Lower lobe of right lung (tissue), 2 donors: ENCODE results near the gene LRRIQ4. TPM values are rescaled to one million over a fixed set of nuclear protein-coding genes. Genes with fewer than 3 reads are reported as not detected.

Source experiments
- ATAC-seq, 2 donors: fragments of 200-7000 bp; cut with Tn5 transposase; one replicate each; pipeline ENCODE4 v1.9.1; 2020 to 2022; ENCODE audit warnings: mild to moderate bottlenecking in 2 of 2, moderate library complexity in 2 of 2
- DNase-seq: peaks from one replicate; pipeline ENCODE4 v3.0.0-alpha.2; 2020
- H3K27ac ChIP-seq: fragments of 200-600 bp; one replicate; pipeline ENCODE4 v1.8.0; 2022
- H3K27me3 ChIP-seq: fragments of 200-600 bp; one replicate; pipeline ENCODE4 v1.8.0; 2022; ENCODE audit warnings: low read depth
- H3K36me3 ChIP-seq: fragments of 200-600 bp; one replicate; pipeline ENCODE4 v1.8.0; 2022; ENCODE audit warnings: mild to moderate bottlenecking
- H3K4me1 ChIP-seq: fragments of 200-600 bp; one replicate; pipeline ENCODE4 v1.8.0; 2022
- H3K4me3 ChIP-seq: fragments of 200-600 bp; one replicate; pipeline ENCODE4 v1.8.0; 2022; ENCODE audit warnings: mild to moderate bottlenecking
- H3K9me3 ChIP-seq: fragments of 200-600 bp; one replicate; pipeline ENCODE4 v1.8.0; 2022
- CTCF ChIP-seq: fragments of 200-600 bp; IDR thresholded peaks from one replicate; pipeline ENCODE4 v1.8.0; 2022; ENCODE audit warnings: antibody characterized with exemption, mild to moderate bottlenecking
- intact Hi-C: fragments of 100-400 bp; cut with DNase I; formaldehyde crosslinking; loops from one replicate; pipeline ENCODE4 v1.11.0; 2022
- long read RNA-seq: library from polyadenylated mRNA; unstranded; transcript quantifications from one replicate; pipeline ENCODE4 v2.0.0, GENCODE V29; 2021
- total RNA-seq: library from RNA; stranded (reverse); fragmentation: NEBNext Ultra II Directional; extraction: Animal tissue kit (Norgen Biotek cat#: 25700); gene quantifications from one replicate; pipeline ENCODE4 v1.2.1, GENCODE V29; 2021
- donor health status: DM: no; HTN: yes; CAD: no; lungs with severe emphysema.

Gene LRRIQ4
- total RNA-seq = not detected
- long read RNA-seq = 0 reads

GRCh38 chr3:169812332-169813235 is at the start of gene LRRIQ4, which contains the start of gene LRRC34:
TSS of gene LRRIQ4 (plus strand) at chr3:169812870. CDS start at chr3:169821922, 9,052 bp downstream.
TSS of gene LRRC34 (minus strand) at chr3:169812904. CDS start at chr3:169812548, 356 bp downstream.
- ATAC-seq = peak; percentile 94 to 96
- Histone ChIP-seq H3K36me3 (no peaks in the 10 kb centered on the region), H3K27me3 (no peaks in the 10 kb centered on the region), H3K9me3 (no peaks in the 10 kb centered on the region), H3K4me3 (peak within 1 kb of the TSS; percentile 67), H3K4me1 (peaks cover 25% of the 10 kb centered on the region), H3K27ac (peak within 1 kb of the TSS; percentile 80)
- DNase-seq = peak; percentile 92
- intact Hi-C loops = no loop called here
- TF ChIP-seq CTCF = no peak

- DNase-seq = peak; percentile 78
- no peaks in the 10 kb centered on the region for H3K4me1 ChIP-seq
- H3K27me3 ChIP-seq = no peaks in the 10 kb centered on the region
- intact Hi-C loops = no loop called here
- H3K36me3 ChIP-seq = no peaks in the 10 kb centered on the region
- peak overlapping the region; percentile 99 for H3K27ac ChIP-seq
- peak; percentile 78 to 80 for ATAC-seq
- H3K4me3 ChIP-seq = peak overlapping the region; percentile 87
- TF ChIP-seq CTCF = no peak
- no peaks in the 10 kb centered on the region for H3K9me3 ChIP-seq
These were observed 48.3 kb upstream of the LRRIQ4 start for GRCh38 chr3:169764312-169764881.

- Histone ChIP-seq H3K27me3 (no peaks in the 10 kb centered on the region), H3K4me1 (no peaks in the 10 kb centered on the region), H3K27ac (peak within 1 kb of the TSS; percentile 99), H3K36me3 (no peaks in the 10 kb centered on the region), H3K4me3 (peak within 1 kb of the TSS; percentile 87), H3K9me3 (no peaks in the 10 kb centered on the region)
- ATAC-seq (peak; percentile 96 to 97), DNase-seq (peak; percentile 95)
- TF ChIP-seq CTCF = no peak
- intact Hi-C loops = no loop called here
These were observed 47.6 kb upstream of the LRRIQ4 start, which contains the start of gene TERC for GRCh38 chr3:169764882-169765612. TSS of gene TERC (minus strand) at chr3:169765060.

- Histone ChIP-seq H3K27ac (peak within 1 kb of the TSS; percentile 86), H3K36me3 (peaks cover 4% of the 10 kb centered on the region), H3K9me3 (no peaks in the 10 kb centered on the region), H3K4me1 (peaks cover 8% of the 10 kb centered on the region), H3K27me3 (no peaks in the 10 kb centered on the region), H3K4me3 (peak within 1 kb of the TSS; percentile 66)
- DNase-seq = peak; percentile 83
- intact Hi-C loops = no loop called here
- ATAC-seq = peak; percentile 14 to 20
- no peak for TF ChIP-seq CTCF
These were observed 43.1 kb upstream of the LRRIQ4 start, which contains the start of gene ACTRT3 for GRCh38 chr3:169769287-169770181. TSS of gene ACTRT3 (minus strand) at chr3:169769561. CDS start at chr3:169769520, 41 bp downstream.
